Measurements from ENCODE around the gene CTIF.
A peak's percentile ranks its signal among the peaks of the same experiment; 100 is the strongest.
"Not testable (repeated sequence)": the region's sequence is repeated elsewhere in the genome, so short reads cannot be mapped to it uniquely, and the experiment has no call there.

CTIF gene

GRCh38 chr18:48645427-48646002, 106.7 kb downstream of the CTIF start:
- DNase-seq: no peak

GRCh38 chr18:48646976-48647375, 108.1 kb downstream of the CTIF start:
- no peak for DNase-seq

- DNase-seq: no peak
These were observed 110.4 kb downstream of the CTIF start for GRCh38 chr18:48649231-48649630.

- not testable (repeated sequence) for DNase-seq
These were observed 115.8 kb downstream of the CTIF start for GRCh38 chr18:48654591-48654990.

- DNase-seq: no peak
These were observed 116.7 kb downstream of the CTIF start for GRCh38 chr18:48655508-48655907.

DNA sequence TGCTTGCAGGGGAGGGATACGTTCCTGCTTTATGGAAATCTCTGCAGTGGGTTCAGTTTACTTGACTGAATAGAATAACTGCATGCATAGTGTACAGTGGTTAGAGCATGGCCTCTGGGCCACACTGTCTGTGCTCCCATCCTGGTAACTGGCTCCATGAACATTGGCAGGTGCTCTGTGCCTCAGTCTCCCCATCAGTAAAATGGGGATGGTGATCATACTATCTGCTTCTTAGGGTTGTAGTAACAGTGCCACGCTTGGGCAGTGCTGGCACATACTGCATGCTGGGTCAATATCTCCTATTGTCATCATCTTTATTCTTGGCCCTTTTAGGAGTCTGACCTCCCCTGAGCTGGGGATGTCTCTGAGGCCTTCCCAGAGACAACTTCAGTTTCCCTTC, 117.3 kb downstream of the CTIF start:
- no peak for DNase-seq

DNA sequence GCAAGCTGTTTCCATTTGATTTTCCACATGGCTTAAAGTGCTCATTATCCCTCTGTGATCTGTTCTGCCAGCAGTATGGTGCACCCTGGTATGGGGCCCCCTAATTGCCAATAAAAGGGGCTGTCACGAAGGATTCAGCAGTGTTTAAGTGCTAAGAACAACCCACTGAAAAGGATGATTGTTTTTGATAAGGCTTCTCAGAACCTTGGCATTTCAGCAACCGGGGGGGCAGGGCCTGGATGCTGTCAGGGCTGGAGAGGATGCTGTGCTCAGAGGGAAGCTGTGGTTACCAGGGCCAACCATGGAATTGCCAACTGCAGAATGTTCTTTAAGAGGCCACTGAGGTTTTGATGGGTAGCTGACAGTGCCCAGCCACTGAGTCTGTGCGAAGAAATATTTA, 117.8 kb downstream of the CTIF start:
- DNase-seq: no peak

DNA sequence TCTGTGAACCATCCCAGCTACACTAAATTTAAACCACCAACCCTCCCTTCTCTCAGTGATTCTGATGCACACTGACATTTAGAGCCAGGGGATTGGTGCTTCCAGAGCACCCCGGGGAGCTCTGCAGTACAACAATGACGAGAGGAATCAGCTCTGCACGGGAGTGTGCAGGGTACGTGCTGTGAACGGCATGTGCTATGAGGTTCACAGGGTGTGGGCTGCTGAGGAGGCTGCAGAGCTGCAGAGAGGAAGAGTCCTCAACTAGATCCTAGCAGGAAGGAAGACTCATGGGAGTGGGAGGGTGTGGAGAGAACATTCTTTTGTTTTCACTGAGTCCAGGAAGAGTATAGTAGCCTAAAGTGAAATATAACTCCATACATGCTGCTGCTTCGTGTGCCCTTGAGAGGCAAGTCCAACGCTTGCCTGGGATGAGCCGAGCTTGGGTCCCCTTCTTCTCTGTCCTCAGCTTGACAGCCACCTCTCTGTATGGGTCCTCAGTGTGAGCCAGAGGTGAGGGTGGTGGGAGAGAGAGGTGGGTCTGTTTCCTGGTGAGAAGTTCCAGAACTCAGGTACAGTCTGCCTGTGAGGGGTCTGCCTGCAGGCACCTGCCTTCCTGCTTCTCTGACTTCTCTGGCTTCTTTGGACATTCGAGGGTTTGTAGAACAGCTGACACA, 118.8 kb downstream of the CTIF start:
- no peak for DNase-seq

GRCh38 chr18:48658721-48659120, 119.9 kb downstream of the CTIF start:
- no peak for DNase-seq

- DNase-seq: no peak
These were observed 120.6 kb downstream of the CTIF start for GRCh38 chr18:48659188-48660009.

GRCh38 chr18:48660346-48661228, 121.8 kb downstream of the CTIF start:
- DNase-seq: no peak

GRCh38 chr18:48661421-48661820, 122.6 kb downstream of the CTIF start:
- no peak for DNase-seq

DNA sequence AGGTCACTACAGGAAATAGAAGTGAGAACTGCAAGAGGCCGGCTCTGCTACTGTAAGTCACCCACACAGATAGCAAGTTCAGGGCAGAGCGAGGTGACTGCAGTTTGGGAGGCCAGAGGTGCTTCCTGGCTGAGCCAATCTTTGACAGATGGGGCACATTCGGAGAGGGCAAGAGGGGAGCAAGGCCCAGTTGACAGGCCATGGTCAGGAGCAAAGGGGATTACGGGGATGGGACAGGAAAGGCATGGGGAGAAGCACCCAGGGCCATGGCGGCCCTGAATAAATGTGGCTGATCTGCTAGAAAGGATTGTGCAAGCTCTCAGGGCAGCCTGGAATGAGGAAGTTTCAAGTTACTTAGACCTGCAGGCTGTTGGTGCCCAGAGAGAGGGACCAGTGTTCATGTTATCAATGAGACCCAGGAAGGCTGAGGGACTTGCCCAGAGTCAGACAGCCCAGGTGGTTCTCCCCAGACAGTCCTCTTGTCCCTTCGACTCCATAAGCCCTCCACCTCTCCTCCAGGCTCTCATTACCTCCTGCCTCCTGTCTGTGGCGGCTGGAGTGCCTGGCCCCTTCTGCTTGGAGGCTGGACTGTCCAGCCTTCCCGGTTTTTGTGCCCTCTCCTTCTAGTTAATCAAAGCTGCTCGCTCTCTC, 123.3 kb downstream of the CTIF start:
- DNase-seq: no peak

- DNase-seq: no peak
These were observed 124.5 kb downstream of the CTIF start for GRCh38 chr18:48663096-48663930.

DNA sequence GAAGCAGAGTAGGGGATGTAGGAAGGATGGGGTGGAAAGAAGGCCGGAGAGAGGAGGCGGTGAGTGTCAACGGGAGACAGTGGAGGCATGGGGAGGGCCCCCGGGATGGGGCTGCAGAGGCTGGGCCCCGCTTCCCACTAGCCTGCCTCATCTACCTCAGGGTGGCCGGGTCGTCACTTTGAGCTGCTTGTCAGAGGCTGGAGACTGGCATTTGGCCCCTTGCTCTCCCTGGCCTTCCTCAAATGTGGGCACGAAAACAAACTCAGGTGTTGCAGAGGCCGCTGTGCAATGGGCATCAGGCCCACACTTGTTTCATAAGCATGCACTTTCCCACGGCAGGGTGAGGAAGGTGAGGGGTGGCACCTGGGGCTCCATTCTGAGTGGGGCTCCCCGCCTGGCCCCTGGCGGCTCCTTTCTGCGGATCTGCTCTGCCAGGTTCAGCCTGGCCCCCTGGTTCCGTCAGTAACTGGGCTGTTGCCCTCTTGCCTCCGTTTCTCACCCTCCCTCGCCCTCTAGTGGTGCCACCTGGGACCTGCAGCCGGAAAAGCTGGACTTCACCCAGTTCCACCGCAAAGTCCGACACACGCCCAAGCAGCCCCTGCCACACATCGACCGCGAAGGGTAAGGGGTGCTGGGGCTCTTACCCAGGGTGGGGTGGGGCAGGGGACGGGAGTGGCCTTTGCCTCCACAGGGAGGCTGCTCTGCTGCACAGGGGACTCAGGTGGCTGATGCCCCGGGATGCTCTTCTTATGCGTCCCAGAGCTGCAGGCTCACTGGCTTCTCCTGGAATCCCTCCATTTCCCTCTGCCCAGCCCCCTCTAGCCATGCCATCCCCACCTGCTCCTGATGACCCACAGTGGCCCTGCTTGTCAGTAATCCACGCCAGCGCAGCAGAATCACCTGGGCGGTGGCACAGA, 125.4 kb downstream of the CTIF start:
- DNase-seq: peak in 1 of 2 experiments; percentile 2

- DNase-seq: no peak
These were observed 126.8 kb downstream of the CTIF start for GRCh38 chr18:48665654-48666053.

DNA sequence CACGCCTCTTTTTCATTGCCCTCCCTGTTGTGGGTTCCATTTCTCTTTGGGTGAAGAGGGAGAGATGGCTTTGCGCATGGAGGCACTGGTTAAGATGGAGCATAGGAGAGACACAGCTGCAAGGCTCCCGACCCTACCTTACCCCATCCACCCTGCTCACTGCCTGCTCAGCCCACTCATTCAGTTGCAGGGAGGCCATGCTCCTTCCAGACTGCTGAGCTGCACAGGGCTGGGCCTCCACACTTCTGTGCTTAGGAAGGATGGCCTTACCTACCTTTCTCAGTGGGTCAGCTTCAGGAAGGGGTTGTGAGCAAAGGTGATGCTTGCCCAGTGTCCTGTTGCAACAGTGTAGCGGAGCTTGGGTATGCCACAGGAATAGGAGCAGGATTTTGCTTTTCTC, 127.8 kb downstream of the CTIF start:
- DNase-seq: no peak

DNA sequence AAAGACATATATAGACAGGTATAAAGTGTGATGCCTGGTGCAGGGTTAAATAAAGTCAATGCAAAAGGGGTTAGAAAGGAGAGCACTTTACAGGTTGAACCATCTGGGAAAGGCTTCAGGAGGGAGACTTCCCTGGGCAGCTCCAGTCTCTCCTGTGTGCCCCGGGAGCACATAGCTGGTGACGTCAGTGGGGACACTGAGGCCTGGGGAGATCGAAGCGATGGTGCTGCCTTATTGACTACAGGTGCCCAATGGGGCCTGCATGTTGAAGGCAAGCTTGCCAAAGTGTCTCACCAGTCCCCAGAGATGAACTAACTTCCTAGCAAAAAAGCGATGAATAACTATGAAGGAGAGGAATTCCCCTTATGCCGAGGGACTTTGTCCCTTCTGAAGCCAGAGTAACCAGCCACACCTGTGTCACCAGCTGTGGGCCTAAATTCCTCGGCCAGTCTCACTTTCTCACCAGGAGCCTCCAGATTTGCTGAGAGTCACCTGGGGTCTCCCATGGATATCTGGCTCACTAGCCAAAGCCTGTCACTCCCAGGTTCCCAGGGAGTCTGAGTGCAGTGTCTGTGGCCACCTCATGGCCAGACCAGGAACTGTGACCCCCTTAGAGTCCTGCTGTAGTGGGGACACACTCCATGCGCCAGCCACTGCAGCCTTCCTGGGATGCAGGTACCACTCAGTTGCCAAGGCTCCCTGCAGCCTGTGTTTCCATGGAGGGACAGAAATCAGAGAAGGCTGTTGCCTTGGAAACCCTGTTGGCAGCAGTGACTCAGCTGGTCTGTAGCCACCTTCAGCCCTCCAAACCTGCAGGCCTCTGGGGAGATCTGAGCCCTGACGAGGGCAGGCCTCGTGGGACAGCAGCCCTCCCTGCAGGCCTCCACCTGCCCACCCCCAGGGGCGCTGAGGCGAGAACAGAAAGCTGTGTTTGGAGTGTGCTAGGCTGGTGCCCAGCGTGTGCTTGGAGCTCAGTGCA, 128.7 kb downstream of the CTIF start:
- no peak for DNase-seq

Data from NCI-H187 (cell line).